Breast epithelium (tissue), 4 donors: ENCODE results near the gene LTB4R. TPM values are rescaled to one million over a fixed set of nuclear protein-coding genes. Genes with fewer than 3 reads are reported as not detected.

ENCODE experiments used
- DNase-seq, 2 donors: peaks; one replicate each; pipeline ENCODE4 v3.0.0-alpha.2; 2019; ENCODE audit warnings: low spot score in 2 of 2
- H3K27ac ChIP-seq, 2 donors: fragments of 200-600 bp; sonication (generic) in 1 of 2; one replicate each; pipeline ENCODE4 v1.5.1; 2016 to 2019; ENCODE audit warnings: mild to moderate bottlenecking in 1 of 2
- H3K27me3 ChIP-seq, 2 donors: fragments of 200-600 bp; sonication (generic) in 1 of 2; one replicate each; pipeline versions ENCODE4 v1.5.1 to v1.6.0; 2017 to 2019; ENCODE audit warnings: control low read depth in 1 of 2, mild to moderate bottlenecking in 1 of 2
- H3K36me3 ChIP-seq: fragments of 200-600 bp; one replicate; pipeline ENCODE4 v1.5.1; 2019
- H3K4me1 ChIP-seq, 2 donors: fragments of 200-600 bp; sonication (generic); one replicate each; pipeline ENCODE4 v1.5.1; 2016 to 2019; ENCODE audit warnings: control low read depth in 1 of 2
- H3K4me3 ChIP-seq, 3 donors: fragments of 200-600 bp; sonication (generic); 1 replicate in 2 of 3; 2 replicates in 1 of 3; pipeline ENCODE4 v1.5.1; 2016 to 2019; ENCODE audit warnings: mild to moderate bottlenecking in 3 of 3, moderate library complexity in 2 of 3
- H3K9me3 ChIP-seq, 2 donors: fragments of 200-600 bp; sonication (generic) in 1 of 2; one replicate each; pipeline ENCODE4 v1.5.1; 2016 to 2019; ENCODE audit warnings: control low read depth in 1 of 2
- CTCF ChIP-seq, 3 donors: fragments of 450-650 bp; IDR thresholded peaks; one replicate each; pipeline ENCODE4 v1.5.1; 2016 to 2017; ENCODE audit warnings: antibody characterized with exemption in 3 of 3, mild to moderate bottlenecking in 3 of 3, moderate library complexity in 3 of 3
- POLR2A ChIP-seq: fragments of 450-650 bp; IDR thresholded peaks from one replicate; pipeline ENCODE4 v1.6.1; 2016; ENCODE audit warnings: antibody characterized with exemption, mild to moderate bottlenecking, moderate library complexity
- POLR2AphosphoS5 ChIP-seq, 3 donors: sonication (generic); formaldehyde crosslinking; IDR thresholded peaks; one replicate each; pipeline ENCODE4 v1.6.1; 2017; ENCODE audit warnings: antibody characterized with exemption in 3 of 3
- intact Hi-C: fragments of 100-400 bp; cut with DNase I; formaldehyde crosslinking; loops from one replicate; pipeline ENCODE4 v1.15.1; 2023; ENCODE audit warnings: low total_unique reads
- total RNA-seq, 3 donors: library from RNA; depleted of rRNA; stranded (reverse); fragments of >200 nt; gene quantifications; one replicate each; pipeline ENCODE4 v1.1.0, GENCODE V29; 2016

The LTB4R gene
- total RNA-seq, 3 donors from 2014 or later = 5.7 to 18.4 (median 12.8) TPM

DNA sequence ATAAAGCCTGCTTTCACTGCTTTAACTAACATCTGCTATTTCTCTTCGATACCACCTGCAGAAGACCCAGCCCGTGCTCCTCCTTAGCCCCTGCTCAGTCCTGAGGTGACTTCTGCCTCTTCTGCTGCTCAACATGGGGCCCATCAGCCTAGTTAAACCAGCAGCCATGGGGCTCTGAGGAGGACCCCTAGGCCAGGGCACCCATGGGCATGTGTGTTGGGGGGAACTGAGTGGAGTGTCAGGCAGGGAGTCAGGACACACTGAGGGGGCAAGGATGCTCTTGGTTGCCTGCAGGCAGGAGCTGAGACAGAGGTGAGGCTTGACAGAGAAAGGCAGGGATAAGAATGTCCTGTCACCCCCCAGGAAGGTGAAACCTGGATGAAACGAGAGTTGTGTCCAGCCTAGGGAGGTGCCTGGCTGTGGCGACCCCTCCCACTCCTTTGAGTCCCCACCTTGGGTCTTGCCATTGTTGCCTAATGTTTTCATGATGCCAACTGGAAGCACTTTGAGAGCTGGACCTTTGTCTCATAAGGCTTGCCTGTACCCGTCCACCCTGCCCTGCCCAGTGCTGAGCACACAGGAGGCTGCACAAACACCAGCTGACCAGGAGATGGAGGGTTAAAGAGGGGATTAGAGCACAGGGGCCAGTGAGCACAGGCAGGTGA is 27.4 kb upstream of the LTB4R start:
- H3K27ac ChIP-seq = no peak overlapping the region
- H3K36me3 ChIP-seq = no peaks in the 10 kb centered on the region
- H3K9me3 ChIP-seq = no peaks in the 10 kb centered on the region
- intact Hi-C loops = no loop called here
- no peaks in the 10 kb centered on the region for H3K4me1 ChIP-seq
- DNase-seq = no peak
- no peak overlapping the region for H3K4me3 ChIP-seq
- H3K27me3 ChIP-seq = no peaks in the 10 kb centered on the region
- TF ChIP-seq CTCF (IDR thresholded peaks at IDR 0.05) = no peak
- TF ChIP-seq POLR2AphosphoS5 (IDR thresholded peaks at IDR 0.05) = no peak
- TF ChIP-seq POLR2A = no peak

GRCh38 chr14:24284501-24285035 is 26.7 kb upstream of the LTB4R start:
- no peaks in the 10 kb centered on the region for H3K4me1 ChIP-seq
- no peaks in the 10 kb centered on the region for H3K36me3 ChIP-seq
- TF ChIP-seq CTCF (IDR thresholded peaks at IDR 0.05) = no peak
- no peak for TF ChIP-seq POLR2A
- no peak for TF ChIP-seq POLR2AphosphoS5 (IDR thresholded peaks at IDR 0.05)
- intact Hi-C loops = no loop called here
- H3K27ac ChIP-seq = no peak overlapping the region
- no peak for DNase-seq
- no peaks in the 10 kb centered on the region for H3K27me3 ChIP-seq
- no peak overlapping the region for H3K4me3 ChIP-seq
- H3K9me3 ChIP-seq = no peaks in the 10 kb centered on the region

- TF ChIP-seq POLR2AphosphoS5 (IDR thresholded peaks at IDR 0.05) = no peak
- TF ChIP-seq POLR2A = no peak
- no peak for TF ChIP-seq CTCF (IDR thresholded peaks at IDR 0.05)
- Histone ChIP-seq H3K27ac (no peak overlapping the region), H3K9me3 (no peaks in the 10 kb centered on the region), H3K27me3 (no peaks in the 10 kb centered on the region), H3K4me3 (no peak overlapping the region), H3K4me1 (no peaks in the 10 kb centered on the region), H3K36me3 (no peaks in the 10 kb centered on the region)
- DNase-seq = no peak
- intact Hi-C loops = no loop called here
These were observed 26.0 kb upstream of the LTB4R start for GRCh38 chr14:24285351-24285750.

DNA sequence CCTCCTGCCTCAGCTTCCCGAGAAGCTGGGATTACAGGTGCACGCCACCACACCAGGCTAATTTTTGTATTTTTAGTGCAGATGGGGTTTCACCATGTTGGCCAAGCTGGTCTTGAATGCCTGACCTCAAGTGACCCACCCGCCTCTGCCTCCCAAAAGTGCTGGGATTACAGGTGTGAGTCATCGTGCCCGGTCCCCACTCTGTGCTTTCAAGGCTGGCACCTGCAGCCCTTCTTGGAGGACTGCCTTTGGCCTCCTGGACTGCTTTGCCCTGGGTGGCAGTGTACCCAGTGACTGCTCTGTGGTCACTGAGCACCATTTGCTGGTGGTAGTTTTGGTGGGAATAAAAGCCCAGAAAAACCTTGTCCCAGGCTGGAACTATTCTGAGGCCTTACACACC is 24.3 kb upstream of the LTB4R start:
- no peak overlapping the region for H3K27ac ChIP-seq
- H3K9me3 ChIP-seq = no peaks in the 10 kb centered on the region
- no peaks in the 10 kb centered on the region for H3K27me3 ChIP-seq
- DNase-seq = no peak
- no peak for TF ChIP-seq POLR2AphosphoS5 (IDR thresholded peaks at IDR 0.05)
- TF ChIP-seq POLR2A = no peak
- no peak for TF ChIP-seq CTCF (IDR thresholded peaks at IDR 0.05)
- no peak overlapping the region for H3K4me3 ChIP-seq
- intact Hi-C loops = no loop called here
- no peaks in the 10 kb centered on the region for H3K4me1 ChIP-seq
- H3K36me3 ChIP-seq = no peaks in the 10 kb centered on the region

DNA sequence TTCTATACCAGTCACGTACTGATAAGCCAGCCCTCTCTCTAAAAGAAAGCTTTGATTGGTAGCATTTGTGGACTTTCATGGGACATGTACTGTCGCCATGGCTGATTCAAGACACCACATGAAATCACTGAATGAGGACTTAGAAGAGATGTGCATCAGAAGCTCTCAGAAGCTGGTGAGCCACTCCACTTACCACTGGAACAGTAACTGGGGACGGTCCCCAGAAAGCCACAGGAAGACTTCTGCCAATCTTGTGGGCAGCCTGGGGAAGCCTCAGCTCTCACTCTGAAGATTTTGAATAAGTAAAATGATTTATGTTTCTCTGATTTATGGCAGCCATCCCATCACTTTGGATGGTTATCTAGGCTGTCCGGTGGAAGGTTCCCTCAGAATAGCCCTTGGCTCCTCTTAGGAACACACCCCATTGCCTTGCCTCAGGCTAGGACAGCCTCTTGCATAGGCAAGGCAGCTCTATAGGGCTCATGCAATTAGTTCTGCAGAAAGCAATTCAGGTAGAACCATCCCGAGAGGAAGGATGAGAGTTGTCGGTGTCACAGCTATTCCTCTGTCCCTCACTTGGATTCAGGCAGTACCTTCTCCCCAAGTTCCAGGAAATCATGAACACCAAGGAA is 21.5 kb upstream of the LTB4R start:
- TF ChIP-seq CTCF (IDR thresholded peaks at IDR 0.05) = no peak
- TF ChIP-seq POLR2AphosphoS5 (IDR thresholded peaks at IDR 0.05) = no peak
- Histone ChIP-seq H3K9me3 (no peaks in the 10 kb centered on the region), H3K27me3 (no peaks in the 10 kb centered on the region), H3K27ac (no peak overlapping the region), H3K36me3 (no peaks in the 10 kb centered on the region), H3K4me3 (no peak overlapping the region), H3K4me1 (no peaks in the 10 kb centered on the region)
- no peak for DNase-seq
- intact Hi-C loops = no loop called here
